Measurements from ENCODE around the gene TIMP2.
"Not testable (repeated sequence)": the region's sequence is repeated elsewhere in the genome, so short reads cannot be mapped to it uniquely, and the experiment has no call there.

TIMP2 gene

GRCh38 chr17:78913115-78913514 lies 12.1 kb downstream of the TIMP2 start:
- TF ChIP-seq POLR2A (IDR thresholded peaks at IDR 0.05; ENCODE audit: low read length) = no peak
- no peak for TF ChIP-seq GATA1 (IDR thresholded peaks at IDR 0.05; ENCODE audit: low read depth, low read length)
- no peak for DNase-seq

- TF ChIP-seq GATA1 (IDR thresholded peaks at IDR 0.05; ENCODE audit: low read depth, low read length) (no peak), POLR2A (IDR thresholded peaks at IDR 0.05; ENCODE audit: low read length) (no peak)
- DNase-seq = no peak
These were observed 13.1 kb downstream of the TIMP2 start for GRCh38 chr17:78912082-78912481.

- not testable (repeated sequence) for DNase-seq
These were observed 13.6 kb downstream of the TIMP2 start for GRCh38 chr17:78911543-78911942.

DNA sequence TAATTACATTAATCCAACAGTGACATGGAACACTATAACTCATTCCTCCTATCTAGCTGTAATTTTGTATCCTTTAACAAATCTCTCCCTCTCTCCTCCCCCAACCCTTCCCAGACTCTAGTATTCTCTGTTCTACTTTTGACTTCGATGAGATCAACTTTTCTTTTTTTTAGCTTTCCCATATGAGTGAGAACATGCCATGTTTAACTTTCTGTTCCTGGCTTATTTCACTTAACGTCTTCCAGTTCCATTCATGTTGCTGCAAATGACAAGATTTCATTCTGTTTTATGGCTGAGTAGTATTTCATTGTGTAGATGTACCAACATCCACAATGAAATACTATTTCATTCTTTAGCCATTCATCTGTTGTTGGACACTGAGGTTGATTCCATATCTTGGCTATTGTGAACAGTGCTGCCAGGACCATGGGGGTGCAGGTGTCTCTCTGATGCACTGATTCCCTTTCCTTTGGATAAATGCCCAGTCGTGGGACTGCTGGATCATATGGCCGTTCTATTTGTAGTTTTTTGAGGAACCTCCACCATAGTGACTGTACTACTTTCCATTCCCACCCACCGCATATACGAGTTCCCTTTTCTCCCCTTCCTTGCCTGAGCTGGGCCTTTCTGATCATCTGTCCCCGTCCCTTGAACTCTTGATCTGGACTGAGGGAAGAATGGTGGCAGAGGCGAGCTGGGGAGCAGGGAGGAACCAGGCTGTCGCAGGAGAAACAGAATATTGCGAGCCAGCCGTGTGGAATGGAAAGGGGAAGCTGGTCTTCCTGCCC lies 14.5 kb downstream of the TIMP2 start:
- no peak for TF ChIP-seq GATA1 (IDR thresholded peaks at IDR 0.05; ENCODE audit: low read depth, low read length)
- TF ChIP-seq POLR2A (IDR thresholded peaks at IDR 0.05; ENCODE audit: low read length) = no peak
- DNase-seq = no peak

GRCh38 chr17:78908426-78908825 lies 16.8 kb downstream of the TIMP2 start:
- DNase-seq = no peak
- TF ChIP-seq GATA1 (IDR thresholded peaks at IDR 0.05; ENCODE audit: low read depth, low read length) = no peak
- no peak for TF ChIP-seq POLR2A (IDR thresholded peaks at IDR 0.05; ENCODE audit: low read length)

DNA sequence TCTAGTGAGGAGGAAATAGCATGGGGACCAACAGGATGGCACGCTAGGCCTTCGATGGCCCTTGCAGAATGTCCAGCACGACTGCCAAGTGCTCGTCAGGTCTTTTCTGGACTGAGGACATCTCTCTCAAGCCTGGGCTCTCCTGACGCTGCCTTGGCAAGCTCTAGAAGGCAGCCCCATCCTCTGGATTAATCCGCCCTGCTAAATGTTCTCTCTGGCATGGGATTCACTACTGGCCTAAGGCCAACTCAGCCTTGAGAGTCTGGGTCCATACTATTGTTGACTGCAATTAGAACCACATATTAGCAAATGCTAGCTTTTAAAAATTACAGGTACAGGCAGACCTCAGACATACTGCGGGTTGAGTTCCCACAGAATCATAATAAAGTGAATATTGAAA lies 19.6 kb downstream of the TIMP2 start:
- TF ChIP-seq POLR2A (IDR thresholded peaks at IDR 0.05; ENCODE audit: low read length) (no peak), GATA1 (IDR thresholded peaks at IDR 0.05; ENCODE audit: low read depth, low read length) (no peak)
- DNase-seq = no peak

GRCh38 chr17:78905116-78905515 lies 20.1 kb downstream of the TIMP2 start:
- TF ChIP-seq GATA1 (IDR thresholded peaks at IDR 0.05; ENCODE audit: low read depth, low read length) = no peak
- no peak for TF ChIP-seq POLR2A (IDR thresholded peaks at IDR 0.05; ENCODE audit: low read length)
- DNase-seq = no peak

- no peak for DNase-seq
- TF ChIP-seq GATA1 (IDR thresholded peaks at IDR 0.05; ENCODE audit: low read depth, low read length) (no peak), POLR2A (IDR thresholded peaks at IDR 0.05; ENCODE audit: low read length) (no peak)
These were observed 20.8 kb downstream of the TIMP2 start for GRCh38 chr17:78904371-78904770.

- TF ChIP-seq GATA1 (IDR thresholded peaks at IDR 0.05; ENCODE audit: low read depth, low read length) = no peak
- no peak for TF ChIP-seq POLR2A (IDR thresholded peaks at IDR 0.05; ENCODE audit: low read length)
- no peak for DNase-seq
These were observed 21.9 kb downstream of the TIMP2 start, which contains the start of gene CEP295NL for GRCh38 chr17:78903101-78903779. Gene CEP295NL (minus strand): TSS chr17:78903201. CDS start chr17:78901828, 1,373 bp downstream.

- DNase-seq = not testable (repeated sequence)
These were observed 23.0 kb downstream of the TIMP2 start for GRCh38 chr17:78902231-78902630.

DNA sequence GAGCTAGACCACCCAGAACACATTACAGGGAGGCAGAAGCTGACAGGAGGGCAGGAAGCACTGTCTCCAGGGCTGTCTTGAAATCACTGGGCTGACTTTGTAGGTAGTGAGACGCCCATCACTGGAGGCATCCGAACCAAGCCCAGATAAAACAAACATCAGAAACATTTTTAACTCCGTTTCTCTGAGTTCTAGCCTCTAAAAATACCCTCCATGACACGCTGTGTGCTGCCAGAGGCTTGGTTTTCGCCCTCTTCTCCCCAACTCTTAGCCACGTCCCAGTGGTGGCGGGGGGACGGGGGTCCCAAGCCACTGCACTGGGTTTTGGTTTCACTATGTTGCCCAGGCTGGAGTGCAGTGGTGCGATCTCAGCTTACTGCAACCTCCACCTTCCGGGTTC lies 23.4 kb downstream of the TIMP2 start:
- TF ChIP-seq GATA1 (IDR thresholded peaks at IDR 0.05; ENCODE audit: low read depth, low read length) (no peak), POLR2A (IDR thresholded peaks at IDR 0.05; ENCODE audit: low read length) (no peak)
- no peak for DNase-seq

GRCh38 chr17:78900816-78901215 lies 24.4 kb downstream of the TIMP2 start:
- TF ChIP-seq GATA1 (IDR thresholded peaks at IDR 0.05; ENCODE audit: low read depth, low read length) = no peak
- no peak for TF ChIP-seq POLR2A (IDR thresholded peaks at IDR 0.05; ENCODE audit: low read length)
- DNase-seq = no peak

GRCh38 chr17:78899361-78900260 lies 25.6 kb downstream of the TIMP2 start:
- DNase-seq = no peak
- no peak for TF ChIP-seq GATA1 (IDR thresholded peaks at IDR 0.05; ENCODE audit: low read depth, low read length)
- TF ChIP-seq POLR2A (IDR thresholded peaks at IDR 0.05; ENCODE audit: low read length) = no peak

DNA sequence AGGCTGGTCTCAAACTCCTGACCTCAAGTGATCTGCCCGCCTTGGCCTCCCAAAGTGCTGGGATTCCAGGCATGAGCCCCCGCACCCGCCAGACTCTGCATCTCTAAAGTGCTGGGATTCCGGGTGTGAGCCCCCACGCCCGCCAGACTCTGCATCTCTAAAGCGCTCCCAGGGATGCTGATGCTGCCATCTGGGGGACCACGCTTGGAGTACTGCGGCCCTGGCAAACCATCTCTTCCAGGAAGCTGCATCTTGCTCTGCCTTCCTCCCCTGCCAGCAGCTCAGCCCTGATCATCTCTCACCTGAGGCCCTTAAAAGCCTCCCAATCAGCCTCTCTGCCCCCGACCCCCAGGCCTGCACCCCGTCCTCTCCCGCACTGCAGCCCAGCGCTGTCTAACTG lies 26.2 kb downstream of the TIMP2 start:
- TF ChIP-seq POLR2A (IDR thresholded peaks at IDR 0.05; ENCODE audit: low read length) (no peak), GATA1 (IDR thresholded peaks at IDR 0.05; ENCODE audit: low read depth, low read length) (no peak)
- DNase-seq = no peak

All from erythroblast (primary cell).